ENCODE measurements around the gene SHC1. TPM values are rescaled to one million over a fixed set of nuclear protein-coding genes. Genes with fewer than 3 reads are reported as not detected.
"Not testable (repeated sequence)": the region's sequence is repeated elsewhere in the genome, so short reads cannot be mapped to it uniquely, and the experiment has no call there.

SHC1 gene
- total RNA-seq, 1 donor from 2014 or later, result 81.9 TPM

- intact Hi-C loops (cut with micrococcal nuclease), result no loop called here
Observed at GRCh38 chr1:154996966-154997701, 26.6 kb upstream of the SHC1 start.

- intact Hi-C loops (cut with micrococcal nuclease), result not testable (repeated sequence)
Observed at GRCh38 chr1:154995301-154995983, 24.9 kb upstream of the SHC1 start.

GRCh38 chr1:154994591-154994990 is 24.0 kb upstream of the SHC1 start:
- intact Hi-C loops (cut with micrococcal nuclease), result no loop called here

GRCh38 chr1:154994269-154994587 is 23.7 kb upstream of the SHC1 start:
- intact Hi-C loops (cut with micrococcal nuclease), result no loop called here

- intact Hi-C loops (cut with micrococcal nuclease), result no loop called here
Observed at GRCh38 chr1:154993572-154994268, 23.2 kb upstream of the SHC1 start, which contains the start of gene LENEP. LENEP (plus strand) TSS chr1:154993586; CDS start chr1:154993608, 22 bp downstream.

GRCh38 chr1:154992721-154993571 is 22.4 kb upstream of the SHC1 start:
- intact Hi-C loops (cut with micrococcal nuclease), result no loop called here

GRCh38 chr1:154990276-154990675 is 19.7 kb upstream of the SHC1 start:
- intact Hi-C loops (cut with micrococcal nuclease), result no loop called here

- intact Hi-C loops (cut with micrococcal nuclease), result no loop called here
Observed at GRCh38 chr1:154989195-154989860, 18.8 kb upstream of the SHC1 start.

GRCh38 chr1:154988058-154988954 is 17.8 kb upstream of the SHC1 start:
- intact Hi-C loops (cut with micrococcal nuclease), result no loop called here

- intact Hi-C loops (cut with micrococcal nuclease), result no loop called here
Observed at GRCh38 chr1:154987326-154987725, 16.8 kb upstream of the SHC1 start.

GRCh38 chr1:154986736-154987135 is 16.2 kb upstream of the SHC1 start:
- intact Hi-C loops (cut with micrococcal nuclease), result not testable (repeated sequence)

GRCh38 chr1:154983776-154984466 is 13.4 kb upstream of the SHC1 start:
- intact Hi-C loops (cut with micrococcal nuclease), result loop anchor here (1.0 to 2.0 kb wide), 5 partner anchors 10 to 48 kb away; partner anchors contain the start of genes CKS1B and PMVK

GRCh38 chr1:154982897-154983648 is 12.5 kb upstream of the SHC1 start, which contains the start of gene FLAD1:
FLAD1 (plus strand) TSS chr1:154983344; CDS start chr1:154983695, 351 bp downstream.
- intact Hi-C loops (cut with micrococcal nuclease), result loop anchor here (1.0 to 2.0 kb wide), 5 partner anchors 9 to 47 kb away; partner anchors contain the start of genes CKS1B and PMVK

- intact Hi-C loops (cut with micrococcal nuclease), result loop anchor here (2.0 kb wide), 1 partner anchor 34 kb away; no protein-coding TSS in a partner anchor
Observed at GRCh38 chr1:154982341-154982740, 11.8 kb upstream of the SHC1 start.

- intact Hi-C loops (cut with micrococcal nuclease), result loop anchor here (10.0 kb wide), 1 partner anchor 196 kb away; the partner anchor contains the start of genes KRTCAP2 and TRIM46
Observed at GRCh38 chr1:154978360-154978759, 7.8 kb upstream of the SHC1 start.

- intact Hi-C loops (cut with micrococcal nuclease), result loop anchor here (10.0 kb wide), 1 partner anchor 197 kb away; the partner anchor contains the start of genes KRTCAP2 and TRIM46
Observed at GRCh38 chr1:154977762-154978161, 7.2 kb upstream of the SHC1 start.

- intact Hi-C loops (cut with micrococcal nuclease), result loop anchor here (2.0 to 10.0 kb wide), 2 partner anchors 75 to 199 kb away; partner anchors contain the start of genes ADAM15, KRTCAP2 and TRIM46
Observed at GRCh38 chr1:154975409-154976059, 5.0 kb upstream of the SHC1 start.
